HG03460 (cell line): ENCODE results near the gene KCNJ6.
"Not testable (repeated sequence)": the region's sequence is repeated elsewhere in the genome, so short reads cannot be mapped to it uniquely, and the experiment has no call there.

Experiments
- ATAC-seq: cut with Tn5 transposase; IDR thresholded peaks from one replicate; pipeline ENCODE4 v1.9.1; 2021; ENCODE audit not compliant: unreplicated experiment

Gene KCNJ6

DNA sequence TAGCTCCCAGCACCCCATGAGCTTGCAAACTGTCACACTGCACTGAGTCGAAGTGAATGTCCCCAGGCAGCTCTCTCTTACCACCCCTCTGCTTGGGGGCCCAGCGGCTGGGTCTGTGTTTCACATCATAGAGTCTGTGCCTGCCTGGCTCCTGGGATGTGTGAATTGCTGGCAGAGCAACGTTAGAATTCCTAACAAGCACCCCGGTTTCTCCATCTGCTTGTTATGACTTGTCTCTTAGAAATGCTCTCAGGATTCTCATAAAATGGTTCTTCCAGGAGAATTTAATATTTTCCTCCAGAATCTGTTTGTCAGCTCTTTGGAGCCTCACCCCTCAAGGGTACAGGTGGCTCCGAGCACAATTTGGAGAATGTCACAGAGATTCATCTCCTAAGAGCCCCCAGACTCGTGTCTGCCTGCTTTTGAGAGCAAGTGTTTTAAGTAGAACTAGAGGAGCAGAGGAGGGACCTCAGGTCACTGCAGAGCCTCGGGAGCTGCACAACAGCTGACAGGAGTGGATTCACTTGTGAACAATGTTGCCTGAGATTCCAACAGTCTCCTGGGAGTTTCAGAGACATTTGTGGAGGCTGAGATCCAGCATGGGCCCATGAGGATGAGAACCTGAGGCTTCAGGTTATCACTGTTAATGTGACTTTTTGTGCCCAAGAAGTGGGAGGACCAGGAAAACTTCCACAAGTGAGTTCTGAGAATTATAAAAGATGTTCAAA is 131.5 kb downstream of the KCNJ6 start:
- no peak for ATAC-seq

DNA sequence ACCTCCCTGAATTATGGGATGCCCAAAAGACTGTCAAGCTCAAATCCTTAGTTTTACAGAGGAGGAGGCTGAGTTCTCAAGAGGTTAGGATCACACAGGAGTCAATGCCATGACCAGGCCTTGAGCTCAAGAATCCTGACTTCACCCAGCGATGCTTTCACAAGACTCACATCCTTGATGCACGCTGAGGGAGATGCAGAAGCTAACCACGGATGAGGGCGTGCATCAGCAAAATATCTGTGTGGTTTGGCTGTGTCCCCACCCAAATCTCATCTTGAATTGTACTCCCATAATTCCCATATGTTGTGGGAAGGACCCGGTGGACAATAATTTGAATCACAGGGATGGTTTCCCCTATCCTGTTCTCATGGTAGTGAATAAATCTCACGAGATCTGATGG is 133.2 kb downstream of the KCNJ6 start:
- ATAC-seq: no peak

DNA sequence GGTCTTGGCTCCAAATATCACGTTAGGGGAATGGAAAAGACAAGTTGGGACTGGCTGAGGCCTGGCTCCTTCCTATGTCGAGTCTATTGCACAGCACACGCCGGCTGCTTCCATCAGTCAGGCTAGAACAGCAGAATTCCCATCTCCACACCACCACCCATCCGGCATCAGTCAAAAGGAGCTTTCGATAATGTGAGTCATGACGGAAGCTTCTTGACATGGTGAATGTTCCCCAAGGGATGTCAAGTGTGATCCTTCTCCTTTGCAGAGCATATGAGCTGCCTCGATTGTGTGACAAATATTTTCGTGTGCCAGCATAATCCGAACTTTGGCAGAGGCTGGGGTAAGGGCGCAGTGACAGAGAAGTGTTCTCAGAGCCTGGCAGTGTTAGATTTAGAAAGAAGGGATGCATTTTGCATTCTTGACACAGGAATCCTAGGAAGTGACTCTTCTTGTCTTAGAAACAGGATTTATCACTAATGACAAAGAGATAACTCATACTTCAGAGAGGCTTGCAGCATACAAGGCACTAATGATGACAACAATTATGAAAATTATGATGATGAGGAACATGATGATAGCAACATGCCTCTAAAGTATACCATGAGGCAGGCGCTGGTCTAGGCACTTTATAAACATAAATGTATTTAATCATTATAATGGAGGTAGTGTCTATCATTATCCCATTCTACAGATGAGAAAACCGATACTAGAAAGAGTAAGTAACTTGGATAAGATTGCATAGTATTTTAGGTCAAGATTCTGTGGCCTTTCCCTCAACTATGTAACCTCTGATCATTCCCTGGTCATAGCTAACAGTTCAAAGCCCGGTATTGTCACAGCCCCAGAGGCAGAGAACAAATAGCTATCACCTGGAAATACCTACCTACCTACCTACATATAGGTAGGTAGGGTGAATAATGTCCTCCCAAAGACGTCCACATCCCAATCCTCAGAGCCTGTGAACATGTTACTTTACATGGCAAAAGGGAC is 135.0 kb downstream of the KCNJ6 start:
- no peak for ATAC-seq

DNA sequence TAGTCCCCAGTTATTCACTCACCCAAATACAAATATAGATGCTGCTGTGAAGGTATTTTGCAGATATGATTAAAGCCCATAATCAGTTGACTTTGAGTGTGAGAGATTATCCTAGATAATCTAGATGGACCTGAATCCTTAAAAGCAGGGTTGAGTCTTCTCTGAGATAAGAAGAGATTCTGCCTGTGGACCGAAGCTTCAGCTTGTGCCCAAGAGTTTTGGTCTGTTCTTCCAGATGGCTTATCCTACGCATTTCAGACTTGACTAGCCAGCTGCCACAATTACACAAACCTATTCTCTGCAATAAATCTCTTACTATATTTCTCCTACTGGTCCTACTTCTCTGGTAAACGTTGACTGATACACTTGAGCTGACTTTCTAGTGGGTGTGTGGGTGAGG is 145.1 kb downstream of the KCNJ6 start:
- no peak for ATAC-seq

DNA sequence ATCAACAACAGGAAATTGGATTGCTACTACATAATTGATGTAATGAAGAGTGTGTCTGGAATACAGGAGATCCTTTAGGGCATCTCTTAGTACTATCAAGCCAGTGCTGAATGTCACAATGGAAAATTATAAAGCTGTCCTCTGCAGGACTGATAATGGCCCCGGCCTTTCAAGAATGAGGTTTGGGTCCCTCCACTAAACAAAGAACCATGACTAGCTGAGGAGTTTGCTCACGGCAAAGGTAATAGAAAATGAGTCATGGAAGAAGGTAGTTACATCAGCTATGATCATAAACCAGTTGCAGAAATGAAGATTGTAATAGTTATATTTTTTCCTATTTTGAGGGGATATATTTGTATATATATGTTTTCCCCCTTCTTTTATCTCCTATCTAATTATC is 145.8 kb downstream of the KCNJ6 start:
- no peak for ATAC-seq

DNA sequence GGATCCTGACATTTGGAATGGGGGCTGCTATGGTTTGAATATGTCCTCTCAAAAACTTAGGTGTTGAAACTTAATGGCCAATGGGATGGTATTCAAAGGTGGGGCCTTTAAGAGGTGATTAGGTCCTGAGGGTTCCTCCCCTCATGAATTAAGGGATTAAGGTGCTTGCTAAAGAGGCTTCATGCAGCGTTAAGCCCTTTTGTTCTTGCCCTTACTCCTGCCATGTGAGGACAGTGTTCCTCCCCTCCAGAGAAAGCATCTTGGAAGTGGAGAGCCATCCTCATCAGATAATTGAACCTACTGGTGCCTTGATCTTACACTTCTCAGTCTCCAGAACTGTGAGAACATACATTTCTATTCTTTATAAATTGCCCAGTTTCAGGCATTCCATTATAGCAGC is 146.6 kb downstream of the KCNJ6 start:
- ATAC-seq: no peak

DNA sequence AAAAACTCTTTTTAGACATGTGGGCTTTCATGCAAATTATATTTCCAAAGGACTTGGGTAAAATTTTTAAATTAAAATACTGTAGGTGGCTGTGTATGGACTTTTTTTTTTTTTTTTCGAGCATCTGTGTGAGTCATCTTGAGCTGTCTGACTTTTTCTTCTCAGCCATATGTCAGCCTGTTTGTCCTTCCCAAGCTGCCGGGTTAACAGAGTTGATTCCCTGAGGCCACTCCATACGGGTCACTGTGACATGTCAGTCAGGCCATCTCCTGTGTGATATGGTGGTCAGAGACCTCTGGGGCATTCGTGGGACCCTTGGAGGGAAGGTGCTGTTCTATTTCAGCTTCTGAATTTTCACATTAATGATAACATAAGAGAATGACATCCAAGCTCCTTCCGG is 148.3 kb downstream of the KCNJ6 start:
- no peak for ATAC-seq

DNA sequence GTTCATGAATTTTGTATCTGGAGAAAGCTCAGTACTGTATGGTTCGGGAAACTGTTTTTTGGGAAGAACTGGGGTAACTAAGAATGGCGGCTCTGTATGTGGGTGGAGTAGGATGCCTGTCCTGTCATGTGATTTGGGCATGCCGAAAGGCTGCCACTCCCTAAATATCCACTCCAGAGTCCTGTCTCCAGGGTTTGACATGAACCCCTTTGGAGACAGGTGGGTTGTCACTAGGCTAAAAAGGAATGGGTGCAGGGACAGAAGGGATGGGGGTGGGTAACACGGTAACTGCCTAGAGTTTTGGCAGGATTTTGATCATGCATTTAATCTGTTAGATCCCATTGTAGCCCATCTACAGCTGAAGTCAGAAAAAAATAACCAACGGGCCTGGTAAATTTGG is 150.1 kb downstream of the KCNJ6 start:
- ATAC-seq: no peak

DNA sequence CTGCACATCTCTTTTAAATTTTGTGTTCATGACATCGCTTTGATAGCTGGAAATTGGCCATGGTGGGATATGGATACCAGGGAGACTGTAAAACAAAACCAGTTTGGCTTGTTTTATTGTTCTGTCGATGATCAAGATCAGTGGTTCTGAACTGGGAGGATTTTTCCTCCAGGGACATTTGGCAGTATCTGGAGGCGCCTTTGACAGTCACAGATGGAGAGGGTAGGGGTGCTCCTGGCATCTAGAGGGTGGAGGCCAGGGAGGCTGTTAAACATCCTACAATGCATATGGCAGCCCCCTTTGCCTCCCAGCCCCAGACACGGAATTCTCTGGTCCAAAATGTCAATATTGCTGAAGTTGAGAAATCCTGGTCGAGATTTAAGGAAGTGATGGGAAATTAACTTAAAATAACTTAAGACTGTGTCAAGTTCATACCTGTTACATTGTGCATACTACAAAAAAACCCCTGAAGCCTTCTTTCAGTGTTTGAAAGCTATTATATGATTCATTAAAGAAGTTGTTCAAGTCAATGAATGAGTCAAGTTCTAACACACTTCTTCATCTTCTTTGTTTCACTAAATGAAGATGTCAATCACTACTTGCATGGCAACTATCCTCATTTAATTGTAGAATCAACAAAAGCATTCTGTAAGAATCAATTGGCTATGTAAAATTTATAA is 150.9 kb downstream of the KCNJ6 start:
- ATAC-seq: no peak

DNA sequence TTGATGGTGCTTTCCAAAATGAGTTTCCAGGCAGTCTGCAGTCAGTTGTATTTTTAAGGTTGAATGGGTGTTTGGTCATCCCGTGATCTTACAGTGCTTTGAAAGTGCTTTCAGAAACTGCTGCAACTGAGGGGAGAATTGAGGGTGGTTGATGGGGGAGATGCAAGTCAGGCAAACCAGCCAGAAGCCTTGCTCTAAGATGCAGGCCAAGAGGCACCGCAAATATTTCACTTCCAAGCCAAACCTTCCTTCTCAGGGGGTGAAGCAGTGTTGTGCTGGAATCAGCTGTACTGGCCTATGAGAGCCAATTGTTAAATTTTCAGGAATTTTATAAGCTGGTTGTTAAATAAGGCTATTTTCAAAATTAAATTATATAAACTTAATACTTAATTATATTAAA is 151.6 kb downstream of the KCNJ6 start:
- ATAC-seq: no peak

DNA sequence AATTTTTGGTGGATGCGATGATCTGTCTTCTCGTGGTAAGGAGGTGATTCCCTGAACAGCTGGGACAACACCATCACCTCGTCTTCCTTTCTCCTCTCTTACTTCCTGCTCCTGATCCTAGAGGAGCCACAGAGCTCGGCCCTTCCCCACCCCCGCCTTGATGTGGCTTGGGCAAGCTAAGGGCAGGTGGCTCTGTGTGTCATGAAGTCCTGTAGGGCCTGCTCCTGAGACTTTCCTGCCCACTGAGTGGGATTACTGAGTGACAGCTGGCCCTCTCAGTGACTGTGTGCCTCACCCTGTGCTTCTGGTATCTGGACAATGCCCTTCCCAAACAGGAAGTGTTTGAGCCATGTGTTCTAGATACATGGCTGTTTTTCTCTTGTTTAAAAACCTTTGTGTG is 153.0 kb downstream of the KCNJ6 start:
- no peak for ATAC-seq

DNA sequence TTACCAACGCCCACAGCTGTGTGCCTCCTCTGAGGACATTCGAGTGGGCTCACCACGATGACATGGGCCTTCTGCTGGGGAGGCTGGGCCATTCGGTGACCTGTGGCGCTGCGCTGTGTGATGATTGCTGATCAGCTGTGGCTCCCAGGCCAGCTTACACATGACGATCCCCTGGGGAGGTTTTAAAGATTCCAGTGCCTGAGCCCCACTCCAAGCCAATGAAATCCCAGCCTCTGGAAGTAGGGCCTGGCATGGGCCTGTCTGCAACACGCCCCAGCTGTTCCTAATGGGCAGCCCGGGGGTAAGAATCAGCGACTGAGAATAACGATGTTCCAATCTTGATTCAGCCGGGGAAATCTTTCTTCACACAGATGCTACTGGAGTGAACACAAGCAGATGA is 153.7 kb downstream of the KCNJ6 start:
- ATAC-seq: no peak

DNA sequence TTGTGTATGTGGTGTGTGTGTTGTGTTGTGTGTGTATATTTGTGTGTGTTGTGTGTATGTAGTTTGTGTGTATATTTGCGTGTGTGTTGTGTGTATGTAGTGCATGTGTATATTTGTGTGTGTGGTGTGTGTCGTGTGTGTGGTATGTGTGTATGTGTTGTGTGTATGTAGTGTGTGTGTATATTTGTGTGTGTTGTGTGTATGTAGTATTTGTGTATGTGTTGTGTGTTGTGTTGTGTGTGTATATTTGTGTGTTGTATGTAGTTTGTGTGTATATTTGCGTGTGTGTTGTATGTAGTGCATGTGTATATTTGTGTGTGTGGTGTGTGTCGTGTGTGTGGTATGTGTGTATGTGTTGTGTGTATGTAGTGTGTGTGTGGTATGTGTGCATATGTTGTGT is 154.9 kb downstream of the KCNJ6 start:
- not testable (repeated sequence) for ATAC-seq

DNA sequence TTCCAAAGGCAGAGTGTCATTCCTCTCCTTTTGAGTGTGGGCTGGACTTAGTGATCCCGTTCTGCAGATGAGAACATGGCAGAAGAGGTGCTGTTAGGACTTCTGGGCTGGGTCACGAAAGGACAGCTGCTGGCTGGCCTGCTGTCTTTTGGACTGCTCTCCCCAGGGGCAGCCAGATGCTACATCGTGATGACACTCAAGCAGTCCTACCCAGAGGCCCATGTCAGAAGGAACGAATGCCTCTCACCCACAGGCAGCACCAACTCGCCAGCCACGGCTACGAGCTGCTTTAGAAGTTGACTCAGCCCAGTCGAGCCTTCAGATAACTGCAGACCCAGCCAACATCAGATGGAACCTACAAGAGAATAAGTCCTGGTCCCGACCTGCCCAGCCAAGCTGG is 156.5 kb downstream of the KCNJ6 start:
- no peak for ATAC-seq

DNA sequence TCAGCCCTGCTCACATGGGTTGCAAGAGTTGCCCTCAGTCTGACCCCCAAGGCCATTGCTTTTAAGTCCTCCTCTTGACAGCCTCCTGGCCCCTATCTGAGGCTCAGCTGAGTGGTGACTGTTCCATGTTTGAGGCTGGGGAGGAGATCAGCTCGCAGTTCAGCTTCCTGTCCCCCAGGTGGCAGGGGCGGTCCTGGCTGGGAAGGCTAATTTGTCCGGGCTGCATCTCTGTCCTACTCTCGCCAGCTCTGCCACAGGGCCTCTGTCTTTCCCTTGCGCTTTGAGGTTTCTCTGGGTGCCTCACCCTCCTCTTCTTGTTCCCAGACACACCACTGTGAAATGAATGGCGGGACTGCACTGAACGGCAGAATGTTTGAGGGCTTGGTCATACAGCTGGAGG is 157.3 kb downstream of the KCNJ6 start:
- no peak for ATAC-seq

DNA sequence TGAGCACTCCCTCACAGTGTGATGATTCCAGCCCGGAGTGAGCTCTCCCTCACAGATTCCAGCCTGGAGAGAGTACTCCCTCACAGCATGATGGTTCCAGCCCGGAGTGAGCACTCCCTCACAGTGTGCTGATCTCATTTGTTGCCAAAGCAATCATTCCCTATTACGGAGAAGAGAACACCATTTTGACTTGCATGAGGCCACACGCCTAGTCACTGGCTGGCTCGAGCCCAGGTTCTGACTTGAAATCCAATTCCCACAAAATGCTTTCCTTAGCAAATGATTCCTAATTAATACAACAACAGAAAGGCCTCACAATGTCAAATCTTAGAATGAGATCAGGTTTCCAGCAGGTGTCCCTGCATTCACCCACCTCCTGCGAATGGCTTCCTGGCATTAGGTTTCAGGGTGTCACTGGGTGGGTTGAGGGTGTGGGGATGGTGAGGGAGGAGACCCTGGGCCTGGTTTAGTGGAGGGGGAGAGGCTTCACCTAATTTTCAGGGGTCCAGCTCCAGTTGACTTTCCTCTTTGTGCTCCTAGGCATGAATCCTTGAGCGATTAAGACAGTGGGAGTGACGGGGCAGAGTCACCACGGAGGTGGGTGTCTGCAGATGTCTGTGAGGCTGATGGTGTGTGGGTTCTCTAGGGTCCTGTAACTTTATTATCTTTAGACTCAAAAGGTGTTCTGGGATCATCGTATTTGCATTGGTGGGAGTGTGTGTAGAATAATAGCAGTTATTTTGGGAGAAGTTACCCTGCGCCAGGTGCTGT is 158.5 kb downstream of the KCNJ6 start:
- ATAC-seq: no peak

DNA sequence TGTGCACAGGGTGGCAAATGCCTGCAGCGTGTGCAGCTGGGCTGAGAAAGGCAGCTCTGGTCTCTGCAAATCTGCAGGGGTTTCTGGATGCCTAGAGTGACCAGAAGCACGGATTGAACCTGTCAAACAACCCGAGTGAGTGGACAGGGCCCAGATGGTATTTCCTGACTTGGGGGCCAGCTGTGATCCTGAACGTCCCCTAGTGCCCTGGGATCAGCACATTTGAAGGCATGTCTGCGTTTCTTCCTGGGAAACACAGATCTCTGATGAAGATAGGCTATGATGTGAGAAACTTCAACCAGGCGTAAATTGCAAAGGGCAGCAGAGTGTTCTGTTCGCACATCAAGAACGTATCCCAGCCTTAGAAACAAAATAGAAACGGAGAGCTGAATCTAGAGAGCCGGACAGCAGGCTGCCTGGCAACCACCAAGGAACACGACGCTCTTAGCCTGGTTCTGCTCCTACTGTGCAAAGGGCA is 163.1 kb downstream of the KCNJ6 start:
- no peak for ATAC-seq

DNA sequence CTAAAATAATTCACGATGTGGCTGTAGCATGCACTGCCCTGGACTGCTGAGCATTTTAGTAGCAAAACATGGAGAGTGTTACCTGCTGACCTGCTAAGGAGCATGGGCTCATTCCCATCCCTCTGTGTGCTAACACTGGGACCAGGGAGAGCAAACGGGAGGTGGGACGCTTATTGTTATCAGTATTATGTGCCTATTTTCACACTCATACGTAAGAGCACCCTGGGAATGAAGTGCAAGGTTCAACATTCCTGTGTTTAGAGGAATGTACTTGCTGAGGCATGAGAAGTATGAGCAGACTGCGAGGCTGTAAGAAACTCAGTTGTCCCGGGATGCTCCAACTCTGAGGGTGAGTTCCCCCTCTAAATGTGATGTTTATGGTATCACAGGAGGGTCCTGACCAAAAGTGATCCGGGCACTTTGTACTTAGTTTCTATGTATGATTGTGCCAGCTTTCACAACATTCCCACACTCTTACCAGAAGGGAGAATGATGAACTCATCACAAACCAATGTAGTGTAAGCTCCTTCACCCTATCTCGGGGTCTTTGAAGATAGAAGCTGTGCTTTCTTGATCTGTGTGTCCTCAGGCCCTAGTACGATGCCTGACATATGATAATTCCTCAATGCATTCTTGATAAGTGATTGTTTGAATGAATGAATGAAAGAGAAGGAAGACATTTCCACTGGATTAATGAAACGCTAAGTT is 164.8 kb downstream of the KCNJ6 start:
- ATAC-seq: no peak

DNA sequence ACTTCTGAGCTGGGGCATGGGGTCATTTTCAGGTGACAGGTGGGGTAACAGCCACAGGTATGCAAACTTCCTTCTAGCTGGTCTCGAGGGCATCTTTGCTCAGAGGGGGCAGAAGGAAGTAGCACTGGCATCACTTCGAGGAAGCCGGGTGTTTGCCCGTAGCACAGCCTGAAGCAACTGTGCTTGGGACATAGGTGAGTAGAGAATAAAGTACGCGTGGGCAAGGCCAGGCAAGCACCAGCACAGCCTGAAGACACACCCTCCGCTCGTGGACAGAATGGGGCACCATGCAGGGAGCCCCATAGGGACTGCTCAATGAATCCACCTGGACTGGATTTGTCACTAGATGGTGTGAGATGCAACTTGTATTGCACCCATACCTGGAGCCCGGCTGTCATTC is 167.1 kb downstream of the KCNJ6 start:
- ATAC-seq: no peak

DNA sequence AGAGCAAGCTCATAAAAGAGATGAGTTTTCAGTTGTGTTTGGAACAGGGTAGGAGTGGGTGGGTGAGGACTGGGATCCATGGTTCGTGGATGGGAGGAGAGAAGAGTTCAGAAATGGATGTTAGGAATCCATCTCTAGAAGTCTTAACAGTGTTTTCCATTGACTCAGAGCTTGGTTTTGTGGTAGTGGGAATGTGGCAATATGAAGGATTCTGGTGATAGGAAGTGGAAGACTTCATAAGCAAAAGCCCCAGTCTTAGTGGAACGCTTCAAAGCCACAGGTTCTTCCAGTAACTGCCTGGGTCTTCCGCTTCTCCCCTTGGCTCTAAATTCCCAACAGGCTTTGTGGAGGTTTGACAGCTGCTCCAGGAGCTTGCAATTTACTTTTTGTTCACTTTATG is 167.9 kb downstream of the KCNJ6 start:
- no peak for ATAC-seq
